HG03045 (cell line): Measurements from ENCODE around the gene TRAF5.

Experiments
- ATAC-seq: cut with Tn5 transposase; IDR thresholded peaks from one replicate; pipeline ENCODE4 v1.9.1; 2021; ENCODE audit warnings: mild to moderate bottlenecking, moderate library complexity; ENCODE audit not compliant: unreplicated experiment

The TRAF5 gene

GRCh38 chr1:211327346-211327921 lies 801 bp downstream of the TRAF5 start:
- ATAC-seq = peak; percentile 22

DNA sequence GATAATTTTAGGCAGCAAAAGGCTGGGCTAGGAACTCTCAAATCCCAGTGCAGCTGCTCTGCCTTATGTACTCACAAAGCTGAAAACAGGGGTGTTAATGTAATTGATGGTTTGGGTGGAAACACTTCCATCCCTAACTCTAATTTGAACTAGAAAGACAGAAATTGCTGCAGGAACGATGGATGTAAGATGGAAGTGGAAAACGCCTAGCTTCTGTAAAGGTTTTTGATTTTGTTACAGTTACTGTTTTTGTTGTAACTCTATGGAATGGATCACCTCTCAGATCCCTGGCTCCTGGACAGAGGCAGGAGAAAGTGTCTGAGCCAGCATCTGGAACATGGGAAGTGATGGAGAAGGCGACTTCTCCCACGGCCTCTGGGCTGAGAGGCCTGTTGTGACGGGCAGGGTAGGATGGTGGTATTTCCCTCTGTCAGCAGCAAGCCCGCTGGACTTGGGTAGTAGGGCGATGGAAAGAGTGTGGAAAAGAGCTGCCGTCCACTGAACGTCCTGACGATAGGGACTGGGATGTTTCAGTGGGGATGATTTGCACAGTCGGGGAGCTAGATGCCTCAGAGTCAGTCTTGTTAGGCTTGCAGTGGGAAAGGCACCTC lies 1.6 kb downstream of the TRAF5 start:
- no peak for ATAC-seq

DNA sequence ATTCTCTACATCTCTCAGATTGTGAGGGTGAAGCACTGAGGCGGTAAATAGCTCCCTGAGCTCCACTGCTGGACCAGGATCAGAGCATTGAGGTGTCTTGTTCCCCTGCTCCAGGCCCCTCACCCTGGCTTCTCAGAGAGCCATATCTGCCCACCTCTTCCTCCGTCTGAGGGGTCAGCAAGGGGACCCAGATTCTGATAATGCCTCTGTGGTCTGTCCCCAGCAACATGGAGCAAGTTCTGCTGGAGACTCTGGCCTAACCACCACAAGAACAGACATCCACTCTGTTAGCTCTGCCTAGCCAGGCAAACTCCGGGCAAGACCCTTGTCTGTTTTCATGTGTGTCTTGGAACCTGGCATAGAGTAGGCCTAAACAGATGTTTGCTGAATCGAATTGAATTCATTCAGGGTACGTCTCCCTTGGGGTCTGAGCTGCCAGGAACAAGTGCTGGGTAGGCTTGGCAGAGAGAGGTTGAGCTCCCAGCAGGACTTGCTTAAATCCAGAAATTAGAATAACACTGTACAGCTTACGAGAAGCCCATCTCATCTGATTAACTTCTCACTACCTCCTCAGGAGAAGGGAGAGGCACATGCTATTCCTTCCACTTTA lies 2.3 kb downstream of the TRAF5 start:
- ATAC-seq = no peak

DNA sequence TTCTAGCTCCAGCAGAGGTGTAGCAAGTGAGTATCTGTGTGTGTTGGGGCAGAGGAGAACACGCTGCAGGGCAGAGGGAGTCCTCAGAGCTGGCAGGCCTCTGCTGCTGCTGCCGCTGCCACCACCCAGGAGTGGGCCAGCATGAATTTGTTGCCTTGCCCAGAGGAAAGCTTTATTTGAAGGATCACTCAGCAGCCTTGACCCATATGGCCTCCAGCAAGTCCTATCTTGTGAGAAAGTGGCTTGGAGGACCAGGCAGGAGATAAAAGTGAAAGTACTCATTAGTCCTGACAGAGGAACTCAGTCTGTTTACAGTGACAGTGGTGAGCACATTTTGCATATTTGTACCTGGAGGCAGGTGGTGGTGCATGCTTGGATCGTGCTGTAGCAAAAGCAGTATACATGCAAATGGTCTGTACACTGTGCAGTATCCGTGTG lies 3.1 kb downstream of the TRAF5 start:
- peak; percentile 39 for ATAC-seq

GRCh38 chr1:211330282-211330936 lies 3.8 kb downstream of the TRAF5 start:
- no peak for ATAC-seq

DNA sequence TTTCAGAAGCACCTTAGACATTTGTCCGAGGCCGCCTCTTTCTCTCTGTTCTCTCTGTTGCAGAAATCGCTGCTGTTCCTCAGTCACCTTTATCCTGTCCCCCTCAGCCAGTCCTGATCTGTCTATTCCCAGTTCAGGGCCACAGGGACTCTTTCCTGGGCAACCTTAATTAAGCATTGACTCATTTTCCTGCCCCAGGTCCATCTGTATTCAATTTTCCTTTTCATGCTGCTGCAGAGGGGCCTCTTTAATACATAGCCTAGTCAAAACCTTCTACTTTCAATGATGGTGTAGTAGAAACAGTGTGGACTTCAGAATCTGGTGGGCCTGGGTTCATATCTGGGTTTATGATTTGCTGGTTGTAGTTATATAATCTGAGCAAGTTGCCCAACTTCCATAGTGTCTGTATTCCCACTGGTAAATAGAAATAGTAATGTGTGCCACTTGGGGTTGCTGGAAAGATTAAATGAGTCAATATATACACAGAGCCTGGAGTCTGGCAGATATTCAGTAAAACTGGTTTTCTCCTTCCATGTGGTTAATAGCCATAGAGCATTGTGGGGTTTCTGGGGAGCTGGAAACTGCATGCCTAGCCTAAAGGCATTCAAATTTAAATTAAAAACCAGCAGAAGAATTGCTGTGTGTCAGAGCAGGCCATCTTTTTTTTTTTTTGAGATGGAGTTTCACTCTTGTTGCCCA lies 4.5 kb downstream of the TRAF5 start:
- no peak for ATAC-seq

- no peak for ATAC-seq
Observed at GRCh38 chr1:211332036-211332616, 5.5 kb downstream of the TRAF5 start.

- no peak for ATAC-seq
Observed at GRCh38 chr1:211332830-211333229, 6.2 kb downstream of the TRAF5 start.

DNA sequence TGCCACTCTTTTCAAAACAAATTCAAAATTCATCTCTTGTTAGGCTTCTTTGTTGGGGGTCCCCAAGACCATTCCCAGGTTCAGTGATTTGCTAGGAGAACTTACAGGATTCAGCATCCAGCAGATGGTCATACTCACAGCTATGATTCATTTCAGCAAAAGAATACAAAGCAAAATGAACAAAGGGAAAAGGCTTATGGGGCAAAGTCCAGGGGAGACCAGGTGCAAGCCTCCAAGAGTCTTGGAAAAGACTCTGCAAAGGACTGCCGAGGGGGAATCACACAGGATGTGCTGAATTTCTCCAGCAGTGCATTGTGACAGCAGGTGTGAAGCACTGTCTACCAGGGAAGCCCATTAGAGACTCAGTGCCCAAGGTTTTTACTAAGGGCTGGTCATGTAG lies 7.3 kb downstream of the TRAF5 start:
- ATAC-seq = no peak

GRCh38 chr1:211334986-211335385 lies 8.4 kb downstream of the TRAF5 start:
- ATAC-seq = no peak

GRCh38 chr1:211335522-211336157 lies 9.0 kb downstream of the TRAF5 start:
- ATAC-seq = peak; percentile 83

GRCh38 chr1:211336161-211336560 lies 9.5 kb downstream of the TRAF5 start:
- ATAC-seq = no peak

- ATAC-seq = no peak
Observed at GRCh38 chr1:211336775-211337174, 10.1 kb downstream of the TRAF5 start.

DNA sequence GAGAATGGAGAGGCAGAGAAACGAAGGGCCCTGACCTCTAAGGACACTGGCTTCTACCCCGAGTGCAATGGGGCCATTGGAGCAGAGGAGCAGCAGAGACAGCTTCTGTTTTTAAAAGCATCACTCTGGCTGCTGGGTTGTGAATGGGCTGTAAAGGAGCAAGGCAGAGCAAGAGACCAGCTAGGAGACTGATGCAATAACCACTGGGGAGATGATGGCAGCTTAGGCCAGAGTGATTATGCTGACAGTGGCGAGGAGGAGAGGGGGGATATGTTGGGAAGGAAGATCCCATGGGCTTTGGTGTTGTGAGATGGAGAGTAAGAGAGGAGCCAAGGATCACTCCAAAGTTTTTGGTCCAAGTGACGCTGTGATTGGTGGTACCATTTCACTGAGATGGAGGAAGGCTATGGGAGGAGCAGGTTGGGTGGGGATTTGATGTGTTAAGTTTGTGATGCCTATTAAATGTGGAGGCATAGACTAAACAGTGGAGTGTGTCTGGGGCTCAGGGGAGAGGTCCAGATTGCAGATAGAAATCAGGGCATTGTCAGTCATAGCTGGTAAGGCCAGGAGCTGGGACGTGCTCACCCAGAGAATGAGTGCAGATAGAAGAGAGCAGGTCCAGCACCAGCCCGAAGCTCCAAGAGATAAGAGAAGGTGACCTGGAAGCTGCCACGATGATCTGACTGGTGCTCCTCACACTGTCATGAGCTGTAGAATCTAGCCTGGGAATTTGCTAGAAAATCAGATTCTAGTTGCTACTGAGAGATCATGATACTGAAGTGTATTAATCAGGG lies 11.0 kb downstream of the TRAF5 start:
- no peak for ATAC-seq

GRCh38 chr1:211338224-211338620 lies 11.6 kb downstream of the TRAF5 start:
- no peak for ATAC-seq

DNA sequence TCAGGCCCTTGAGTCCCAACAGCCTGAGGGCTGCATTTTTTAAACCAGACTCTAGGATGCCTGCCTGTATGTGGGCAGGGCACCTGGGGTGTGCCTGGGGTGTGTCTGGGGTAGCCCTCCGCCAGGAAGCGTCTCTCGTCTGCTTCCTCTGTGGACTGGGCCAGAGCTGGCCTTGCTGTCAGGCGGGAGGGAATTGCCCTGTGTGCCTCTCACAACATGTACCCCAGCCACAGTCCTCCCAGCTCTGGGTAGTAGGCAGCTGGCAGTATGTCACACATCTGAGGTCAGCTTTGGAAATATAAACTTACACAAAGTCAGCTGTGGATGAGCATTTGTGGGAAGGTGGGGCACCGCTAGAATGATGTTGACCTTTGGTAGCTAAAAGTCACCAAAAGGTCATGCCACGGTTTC lies 13.0 kb downstream of the TRAF5 start:
- ATAC-seq = no peak

DNA sequence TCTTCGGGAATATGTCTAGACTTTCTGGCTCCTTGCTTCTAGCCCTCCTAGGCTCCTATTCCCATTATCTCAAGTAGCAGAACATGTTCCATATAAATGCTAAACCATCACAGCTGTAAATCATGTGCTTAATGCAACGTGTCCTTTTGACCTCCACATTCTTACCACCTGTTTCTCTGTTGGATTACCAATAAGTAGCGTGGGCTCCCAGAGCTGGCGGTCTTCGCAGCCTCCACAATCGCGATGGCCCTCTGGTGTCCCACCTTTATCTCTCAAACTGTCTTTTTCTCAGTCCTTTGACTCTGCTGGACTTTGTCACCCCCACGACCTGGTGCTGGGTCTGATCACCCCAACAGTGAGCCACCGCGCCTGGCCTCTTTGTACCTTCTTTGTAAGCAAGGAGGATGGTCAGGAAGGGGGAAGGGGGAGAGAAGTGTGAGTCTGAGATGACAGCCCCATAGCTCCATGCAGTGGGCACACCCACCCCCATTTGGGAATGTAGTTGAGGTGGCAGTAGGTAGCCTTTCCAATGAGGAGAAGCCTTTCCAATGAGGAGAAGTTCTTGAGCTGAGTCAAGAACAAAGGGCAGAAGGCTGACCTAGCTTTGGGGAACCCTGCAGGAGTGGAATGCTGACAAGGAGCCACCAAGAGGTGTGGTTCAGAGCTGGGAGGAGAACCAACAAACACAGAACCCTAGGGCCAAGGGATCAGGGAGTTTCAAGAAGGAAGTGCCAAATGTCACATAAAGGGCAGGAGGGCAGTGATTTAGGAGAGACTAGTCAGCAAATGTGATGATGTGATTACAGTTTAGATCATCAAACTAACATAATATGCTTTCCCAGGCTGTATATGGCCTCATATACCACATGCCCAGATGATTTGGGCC lies 14.2 kb downstream of the TRAF5 start:
- ATAC-seq = no peak

DNA sequence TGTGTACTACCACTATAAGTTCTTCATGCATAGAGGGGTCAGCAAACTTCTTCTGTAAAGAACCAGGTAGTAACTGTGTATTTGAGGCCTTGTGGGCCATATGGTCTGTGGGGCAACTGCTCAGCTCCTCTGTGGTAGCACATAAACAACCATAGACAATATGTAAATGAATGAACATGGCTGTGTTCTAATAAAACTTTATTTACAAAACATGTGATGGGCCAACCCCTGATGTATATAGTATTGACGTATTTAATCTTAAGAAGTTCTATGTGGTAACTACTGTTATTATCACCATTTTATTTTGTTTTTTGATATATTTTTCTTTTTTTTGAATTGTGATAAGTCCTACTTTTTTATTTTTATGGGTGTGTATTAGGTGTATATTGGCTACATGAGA lies 15.4 kb downstream of the TRAF5 start:
- ATAC-seq = no peak

GRCh38 chr1:211343607-211344006 lies 17.0 kb downstream of the TRAF5 start:
- ATAC-seq = no peak
